Retinal pigment epithelial cell (primary cell): ENCODE measurements around the gene CDK14.

Experiments
- DNase-seq: peaks from one replicate; pipeline ENCODE4 v3.0.0-alpha.2; 2010; ENCODE audit warnings: low read depth
- H3K4me3 ChIP-seq: 2 replicates; pipeline ENCODE4 v1.5.1; 2011; ENCODE audit warnings: mild to moderate bottlenecking, low read length, control low read depth, moderate library complexity
- CTCF ChIP-seq: conservative IDR thresholded peaks from 2 replicates; pipeline ENCODE4 v1.5.1; 2011; ENCODE audit warnings: low read depth, low read length, control low read depth, inconsistent platforms

CDK14 gene

GRCh38 chr7:90957883-90958282 is 361.8 kb downstream of the CDK14 start:
- DNase-seq = no peak
- TF ChIP-seq CTCF = no peak
- no peak overlapping the region for H3K4me3 ChIP-seq

GRCh38 chr7:90958647-90959046 is 362.5 kb downstream of the CDK14 start:
- DNase-seq = peak; percentile 29
- H3K4me3 ChIP-seq = no peak overlapping the region

GRCh38 chr7:90961037-90961725 is 365.1 kb downstream of the CDK14 start:
- no peak for DNase-seq
- TF ChIP-seq CTCF = no peak
- H3K4me3 ChIP-seq = no peak overlapping the region

More at GRCh38 chr7:90958647-90959046, 362.5 kb downstream of the CDK14 start:
- no peak for TF ChIP-seq CTCF

DNA sequence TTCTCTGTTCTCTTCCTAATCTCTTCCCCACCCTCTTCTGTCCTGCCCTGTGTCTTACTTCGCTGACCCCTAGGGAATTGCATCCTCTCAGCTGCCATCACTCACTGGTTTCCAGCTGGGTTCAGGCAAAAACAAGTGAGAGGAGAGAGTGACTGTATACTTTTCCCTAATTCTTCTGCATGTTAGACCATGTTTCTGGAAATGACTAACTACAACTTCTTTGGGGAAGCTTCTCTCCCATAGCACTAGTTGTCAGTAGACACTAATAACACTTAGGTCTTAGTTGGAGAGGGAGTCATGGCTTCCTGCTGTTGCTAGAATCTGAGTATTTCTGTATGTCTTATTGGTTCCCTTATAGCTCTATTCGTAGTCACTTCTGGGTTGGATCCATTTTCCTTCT is 369.1 kb downstream of the CDK14 start:
- H3K4me3 ChIP-seq = no peak overlapping the region
- no peak for DNase-seq
- no peak for TF ChIP-seq CTCF

- no peak overlapping the region for H3K4me3 ChIP-seq
- TF ChIP-seq CTCF = no peak
- no peak for DNase-seq
These were observed 370.2 kb downstream of the CDK14 start for GRCh38 chr7:90966346-90966745.

GRCh38 chr7:90968871-90969270 is 372.8 kb downstream of the CDK14 start:
- DNase-seq = no peak
- no peak overlapping the region for H3K4me3 ChIP-seq
- no peak for TF ChIP-seq CTCF

DNA sequence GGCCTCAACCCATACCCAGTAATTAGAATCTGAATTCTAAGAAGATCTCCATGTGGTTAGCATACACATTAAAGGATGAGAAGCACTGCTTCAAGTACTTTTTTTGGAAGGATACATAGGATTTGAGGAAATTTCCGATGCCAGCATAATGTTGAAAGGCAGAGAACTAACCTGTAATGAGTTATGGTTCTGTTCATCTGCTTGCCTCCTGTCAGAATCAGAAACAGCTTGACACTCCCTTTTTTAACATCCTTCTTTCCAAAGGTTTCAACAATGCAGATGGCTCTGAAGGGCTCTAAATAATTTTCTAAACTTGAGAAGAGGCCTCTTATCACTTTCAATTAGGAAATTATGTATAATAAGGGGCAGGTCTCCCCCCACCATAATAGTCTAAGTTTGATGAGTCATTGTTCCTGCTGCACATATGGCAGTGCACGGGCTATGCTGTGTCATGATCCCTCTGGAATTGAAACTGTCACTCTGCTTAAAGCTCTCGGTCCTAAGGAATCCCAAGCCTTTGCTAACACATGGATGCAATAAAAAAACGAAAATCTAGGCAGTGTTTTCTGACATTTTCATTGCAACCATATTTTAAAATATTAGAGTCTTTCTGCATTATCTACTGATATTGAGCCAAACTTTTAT is 376.9 kb downstream of the CDK14 start:
- H3K4me3 ChIP-seq = no peak overlapping the region
- TF ChIP-seq CTCF = no peak
- no peak for DNase-seq
